ENCODE data around the gene TIGD3. TPM values are rescaled to one million over a fixed set of nuclear protein-coding genes. Genes with fewer than 3 reads are reported as not detected.
A peak's percentile ranks its signal among the peaks of the same experiment; 100 is the strongest.

TIGD3 gene
- total and polyA plus RNA-seq, 2 donors (not counting 1 experiment from before 2014, with no cell fraction given), result 0.17 TPM; not detected in 1

DNA sequence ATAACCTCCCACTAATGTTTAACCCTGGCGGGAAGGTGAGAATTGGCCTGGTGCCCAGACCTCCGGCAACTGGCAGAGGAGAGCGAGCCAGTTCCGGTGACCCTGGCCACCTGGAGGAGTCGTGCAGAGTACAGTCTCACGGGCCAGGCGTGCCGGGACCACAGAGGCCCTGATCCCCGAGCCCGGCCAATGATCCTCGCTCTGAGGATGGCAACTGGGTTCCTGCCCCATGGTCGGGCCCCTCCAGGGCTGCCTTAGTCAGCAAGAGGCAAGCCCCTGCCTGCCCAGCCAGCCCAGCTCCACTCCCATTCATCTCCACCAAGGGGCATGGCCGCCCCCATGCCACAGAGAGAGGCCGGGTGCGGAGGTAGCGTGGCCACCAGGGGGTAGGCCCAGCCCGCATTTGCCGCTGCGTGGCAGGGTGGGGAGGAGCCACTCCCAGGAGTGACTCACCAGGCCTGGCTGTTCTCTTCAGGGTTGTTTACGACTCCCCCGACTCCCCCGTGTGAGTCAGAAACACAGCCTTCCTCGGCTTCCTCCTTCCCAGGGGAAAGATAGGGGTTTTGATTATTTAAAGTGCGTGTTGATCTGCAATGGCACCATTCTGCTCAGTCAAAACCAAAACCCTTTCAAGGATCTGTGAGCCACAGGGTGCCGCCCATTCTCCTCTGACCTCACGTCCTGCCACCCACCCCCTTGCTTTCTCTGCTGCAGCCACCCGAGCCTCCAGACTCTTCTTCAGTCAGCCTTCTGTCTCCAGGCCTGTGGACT lies 27.7 kb downstream of the TIGD3 start, which contains the start of gene SLC25A45:
TSS of gene SLC25A45 (minus strand) at position 614 of the 771 bp plus-strand sequence. CDS start 695 bp downstream, outside the sequence.
- DNase-seq (ENCODE audit: low read depth in 2 of 2), result peak; percentile 98 to 99
- no peaks in the 10 kb centered on the region for H4K20me1 ChIP-seq (ENCODE audit: control insufficient read depth, extremely low read depth, insufficient read depth, low read length)
- H3K27ac ChIP-seq (ENCODE audit: insufficient read depth, low read length), result peak within 1 kb of the TSS; percentile 97
- TF ChIP-seq, protein P1, sequence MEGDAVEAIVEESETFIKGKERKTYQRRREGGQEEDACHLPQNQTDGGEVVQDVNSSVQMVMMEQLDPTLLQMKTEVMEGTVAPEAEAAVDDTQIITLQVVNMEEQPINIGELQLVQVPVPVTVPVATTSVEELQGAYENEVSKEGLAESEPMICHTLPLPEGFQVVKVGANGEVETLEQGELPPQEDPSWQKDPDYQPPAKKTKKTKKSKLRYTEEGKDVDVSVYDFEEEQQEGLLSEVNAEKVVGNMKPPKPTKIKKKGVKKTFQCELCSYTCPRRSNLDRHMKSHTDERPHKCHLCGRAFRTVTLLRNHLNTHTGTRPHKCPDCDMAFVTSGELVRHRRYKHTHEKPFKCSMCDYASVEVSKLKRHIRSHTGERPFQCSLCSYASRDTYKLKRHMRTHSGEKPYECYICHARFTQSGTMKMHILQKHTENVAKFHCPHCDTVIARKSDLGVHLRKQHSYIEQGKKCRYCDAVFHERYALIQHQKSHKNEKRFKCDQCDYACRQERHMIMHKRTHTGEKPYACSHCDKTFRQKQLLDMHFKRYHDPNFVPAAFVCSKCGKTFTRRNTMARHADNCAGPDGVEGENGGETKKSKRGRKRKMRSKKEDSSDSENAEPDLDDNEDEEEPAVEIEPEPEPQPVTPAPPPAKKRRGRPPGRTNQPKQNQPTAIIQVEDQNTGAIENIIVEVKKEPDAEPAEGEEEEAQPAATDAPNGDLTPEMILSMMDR (conservative IDR thresholded peaks at IDR 0.05 in 1 of 2, IDR thresholded peaks at IDR 0.05 in 1 of 2; ENCODE audit: low read depth in 1 of 2, low read length in 2 of 2), result peak; percentile 66 to 69
- TF ChIP-seq EZH2 (IDR thresholded peaks at IDR 0.05; ENCODE audit: low read length, missing control alignments), result no peak
- no peaks in the 10 kb centered on the region for H3K27me3 ChIP-seq (ENCODE audit: control insufficient read depth, insufficient read depth, low read length)
- H3K9me3 ChIP-seq (ENCODE audit: control insufficient read depth, insufficient read depth, low read depth, low read length), result no peaks in the 10 kb centered on the region
- H3K4me3 ChIP-seq (replicated peaks in 1 of 4; ENCODE audit: control extremely low read depth in 1 of 4, insufficient read depth in 1 of 4, low read depth in 3 of 4, low read length in 4 of 4), result peak within 1 kb of the TSS; percentile 27 to 54 (median 47)
- H3K4me1 ChIP-seq (ENCODE audit: control insufficient read depth, extremely low read depth, insufficient read depth, low read length), result peaks cover 32% of the 10 kb centered on the region
- no peak within 1 kb of the TSS for H2AFZ ChIP-seq (ENCODE audit: low read length)
- H3K79me2 ChIP-seq (ENCODE audit: control insufficient read depth, insufficient read depth, low read length), result peaks cover 6% of the 10 kb centered on the region
- peak within 1 kb of the TSS; percentile 83 for H3K4me2 ChIP-seq (ENCODE audit: extremely low read depth, insufficient read depth, low read length)
- H3K36me3 ChIP-seq (ENCODE audit: control insufficient read depth, insufficient read depth, low read length), result no peaks in the 10 kb centered on the region
- peak within 1 kb of the TSS; percentile 77 for H3K9ac ChIP-seq (ENCODE audit: insufficient read depth, low read length)

DNA sequence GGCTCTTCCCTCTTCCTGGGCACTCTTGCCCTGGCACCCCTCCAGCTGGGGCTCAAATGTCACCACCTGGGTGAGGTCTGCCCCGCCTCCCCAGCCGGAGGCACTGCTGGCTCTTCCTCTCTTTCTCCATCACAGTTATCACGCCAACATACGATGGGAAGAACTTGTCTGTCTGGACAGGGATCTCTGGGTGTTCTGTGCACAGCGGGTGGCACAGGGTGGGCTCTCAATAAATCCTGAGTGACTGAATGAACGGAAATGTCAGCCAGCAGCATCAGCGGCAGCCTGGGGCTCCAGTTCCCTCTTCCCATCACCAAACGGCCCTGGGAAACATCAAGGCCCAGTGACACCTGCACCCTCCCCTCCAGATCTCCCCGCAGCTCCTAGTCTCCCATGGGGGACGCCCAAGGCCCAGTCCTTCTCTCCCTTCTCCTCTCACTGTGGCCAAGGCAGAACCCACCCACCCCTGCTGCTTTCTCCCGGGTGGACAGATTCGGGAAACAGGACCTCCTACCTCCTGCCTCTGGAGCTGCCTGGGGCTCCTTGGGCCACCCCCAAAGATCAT lies 28.3 kb downstream of the TIGD3 start:
- H3K27ac ChIP-seq (ENCODE audit: insufficient read depth, low read length), result peak overlapping the region; percentile 97
- peak overlapping the region; percentile 83 for H3K4me2 ChIP-seq (ENCODE audit: extremely low read depth, insufficient read depth, low read length)
- TF ChIP-seq, protein P1 (conservative IDR thresholded peaks at IDR 0.05 in 1 of 2, IDR thresholded peaks at IDR 0.05 in 1 of 2; ENCODE audit: low read depth in 1 of 2, low read length in 2 of 2), result no peak
- TF ChIP-seq EZH2 (IDR thresholded peaks at IDR 0.05; ENCODE audit: low read length, missing control alignments), result no peak
- no peaks in the 10 kb centered on the region for H3K27me3 ChIP-seq (ENCODE audit: control insufficient read depth, insufficient read depth, low read length)
- H3K36me3 ChIP-seq (ENCODE audit: control insufficient read depth, insufficient read depth, low read length), result no peaks in the 10 kb centered on the region
- H3K4me3 ChIP-seq (replicated peaks in 1 of 4; ENCODE audit: control extremely low read depth in 1 of 4, insufficient read depth in 1 of 4, low read depth in 3 of 4, low read length in 4 of 4), result peak overlapping the region; percentile 27 to 54 (median 47)
- H3K79me2 ChIP-seq (ENCODE audit: control insufficient read depth, insufficient read depth, low read length), result peaks cover 11% of the 10 kb centered on the region
- peak overlapping the region; percentile 67 for H3K9ac ChIP-seq (ENCODE audit: insufficient read depth, low read length)
- no peak overlapping the region for H2AFZ ChIP-seq (ENCODE audit: low read length)
- DNase-seq (ENCODE audit: low read depth in 2 of 2), result no peak
- H4K20me1 ChIP-seq (ENCODE audit: control insufficient read depth, extremely low read depth, insufficient read depth, low read length), result no peaks in the 10 kb centered on the region
- peaks cover 32% of the 10 kb centered on the region for H3K4me1 ChIP-seq (ENCODE audit: control insufficient read depth, extremely low read depth, insufficient read depth, low read length)
- no peaks in the 10 kb centered on the region for H3K9me3 ChIP-seq (ENCODE audit: control insufficient read depth, insufficient read depth, low read depth, low read length)

DNA sequence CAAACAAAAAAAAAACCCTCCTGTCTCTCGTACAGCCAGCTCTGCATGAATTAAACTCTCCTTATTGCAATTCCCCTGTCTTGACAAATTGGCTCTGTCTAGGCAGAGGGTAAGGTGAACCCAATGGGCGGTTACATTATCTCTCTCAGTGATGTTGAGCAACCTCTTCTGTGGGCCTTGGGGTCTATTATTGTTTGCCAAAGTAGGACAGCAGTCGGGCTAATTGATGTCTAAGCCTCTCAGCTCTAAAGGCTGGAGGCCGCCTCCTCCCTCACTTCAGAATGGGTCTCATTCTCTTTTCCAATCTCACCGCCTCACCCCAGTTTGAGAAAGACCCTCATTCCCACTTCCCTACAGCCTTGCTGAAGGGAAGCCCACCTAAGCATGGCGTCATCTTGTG lies 29.2 kb downstream of the TIGD3 start:
- Histone ChIP-seq H3K9me3 (ENCODE audit: control insufficient read depth, insufficient read depth, low read depth, low read length) (no peaks in the 10 kb centered on the region), H3K27me3 (ENCODE audit: control insufficient read depth, insufficient read depth, low read length) (no peaks in the 10 kb centered on the region), H3K27ac (ENCODE audit: insufficient read depth, low read length) (peak overlapping the region; percentile 48), H3K9ac (ENCODE audit: insufficient read depth, low read length) (no peak overlapping the region), H3K4me2 (ENCODE audit: extremely low read depth, insufficient read depth, low read length) (no peak overlapping the region), H2AFZ (ENCODE audit: low read length) (no peak overlapping the region), H3K4me3 (replicated peaks in 1 of 4; ENCODE audit: control extremely low read depth in 1 of 4, insufficient read depth in 1 of 4, low read depth in 3 of 4, low read length in 4 of 4) (no peak overlapping the region), H3K36me3 (ENCODE audit: control insufficient read depth, insufficient read depth, low read length) (no peaks in the 10 kb centered on the region), H3K4me1 (ENCODE audit: control insufficient read depth, extremely low read depth, insufficient read depth, low read length) (peaks cover 36% of the 10 kb centered on the region), H4K20me1 (ENCODE audit: control insufficient read depth, extremely low read depth, insufficient read depth, low read length) (no peaks in the 10 kb centered on the region), H3K79me2 (ENCODE audit: control insufficient read depth, insufficient read depth, low read length) (peaks cover 18% of the 10 kb centered on the region)
- TF ChIP-seq, protein P1 (conservative IDR thresholded peaks at IDR 0.05 in 1 of 2, IDR thresholded peaks at IDR 0.05 in 1 of 2; ENCODE audit: low read depth in 1 of 2, low read length in 2 of 2), result no peak
- no peak for TF ChIP-seq EZH2 (IDR thresholded peaks at IDR 0.05; ENCODE audit: low read length, missing control alignments)
- DNase-seq (ENCODE audit: low read depth in 2 of 2), result no peak
